Gastroesophageal sphincter (tissue), 3 donors: ENCODE measurements around the gene ACAP3.

Experiments
- EP300 ChIP-seq: sonication (generic); formaldehyde crosslinking; IDR thresholded peaks from one replicate; pipeline ENCODE4 v1.6.1; 2017; ENCODE audit warnings: antibody characterized with exemption, mild to moderate bottlenecking
- POLR2A ChIP-seq, 2 donors: fragments of 450-650 bp; IDR thresholded peaks; one replicate each; pipeline ENCODE4 v1.6.1; 2017; ENCODE audit warnings: antibody characterized with exemption in 2 of 2, mild to moderate bottlenecking in 2 of 2, moderate library complexity in 1 of 2
- POLR2AphosphoS5 ChIP-seq: sonication (generic); formaldehyde crosslinking; IDR thresholded peaks from one replicate; pipeline ENCODE4 v1.6.1; 2017; ENCODE audit warnings: antibody characterized with exemption
- TF ChIP-seq, protein P1 (sequence below), 4 experiments: fragments of 200-600 bp in 2 of 4; fragments of 450-650 bp in 2 of 4; sonication (generic) in 1 of 4; IDR thresholded peaks; one replicate each; pipeline ENCODE4 v1.5.1; 2017 to 2019; ENCODE audit warnings: antibody characterized with exemption in 4 of 4, mild to moderate bottlenecking in 2 of 4, moderate library complexity in 2 of 4

GRCh38 chr1:1281533-1282321 lies 26.0 kb downstream of the ACAP3 start:
- TF ChIP-seq, protein P1, sequence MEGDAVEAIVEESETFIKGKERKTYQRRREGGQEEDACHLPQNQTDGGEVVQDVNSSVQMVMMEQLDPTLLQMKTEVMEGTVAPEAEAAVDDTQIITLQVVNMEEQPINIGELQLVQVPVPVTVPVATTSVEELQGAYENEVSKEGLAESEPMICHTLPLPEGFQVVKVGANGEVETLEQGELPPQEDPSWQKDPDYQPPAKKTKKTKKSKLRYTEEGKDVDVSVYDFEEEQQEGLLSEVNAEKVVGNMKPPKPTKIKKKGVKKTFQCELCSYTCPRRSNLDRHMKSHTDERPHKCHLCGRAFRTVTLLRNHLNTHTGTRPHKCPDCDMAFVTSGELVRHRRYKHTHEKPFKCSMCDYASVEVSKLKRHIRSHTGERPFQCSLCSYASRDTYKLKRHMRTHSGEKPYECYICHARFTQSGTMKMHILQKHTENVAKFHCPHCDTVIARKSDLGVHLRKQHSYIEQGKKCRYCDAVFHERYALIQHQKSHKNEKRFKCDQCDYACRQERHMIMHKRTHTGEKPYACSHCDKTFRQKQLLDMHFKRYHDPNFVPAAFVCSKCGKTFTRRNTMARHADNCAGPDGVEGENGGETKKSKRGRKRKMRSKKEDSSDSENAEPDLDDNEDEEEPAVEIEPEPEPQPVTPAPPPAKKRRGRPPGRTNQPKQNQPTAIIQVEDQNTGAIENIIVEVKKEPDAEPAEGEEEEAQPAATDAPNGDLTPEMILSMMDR (IDR thresholded peaks at IDR 0.05): no peak
- TF ChIP-seq EP300 (no peak), POLR2AphosphoS5 (no peak), POLR2A (IDR thresholded peaks at IDR 0.05) (no peak)
